ENCODE data around the gene OR2A14. TPM values are rescaled to one million over a fixed set of nuclear protein-coding genes. Genes with fewer than 3 reads are reported as not detected.

Gene OR2A14
- total and polyA plus RNA-seq, 10 of the 15 experiments (the other 5 are each of a cell fraction or from before 2014, with no cell fraction given) = not detected

DNA sequence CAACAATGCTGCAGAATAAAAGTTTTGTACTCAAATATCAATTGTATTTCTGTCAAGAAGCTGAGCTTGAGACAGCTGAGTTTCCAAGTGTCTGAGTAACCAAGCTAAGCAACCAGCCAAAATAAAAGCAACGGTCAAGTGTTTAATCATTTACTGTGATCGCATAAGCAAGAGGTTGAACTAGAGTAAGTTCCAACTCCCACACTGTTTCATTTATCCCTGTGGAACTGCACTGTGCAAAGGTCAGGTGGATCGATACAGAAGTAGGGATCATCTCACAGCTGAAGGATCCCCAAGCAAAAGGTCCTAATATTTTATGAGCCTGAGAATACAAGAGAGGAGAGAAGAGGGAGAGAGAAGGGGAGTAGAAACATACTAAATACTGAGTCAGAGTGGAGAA is 21.4 kb downstream of the OR2A14 start (continued):
- TF ChIP-seq IKZF1 (conservative IDR thresholded peaks at IDR 0.05) (no peak), STAT3 (IDR thresholded peaks at IDR 0.05; ENCODE audit: low read depth, low read length) (no peak), RAD51 (IDR thresholded peaks at IDR 0.05) (no peak), GABPA (IDR thresholded peaks at IDR 0.05; ENCODE audit: low read depth) (no peak)

DNA sequence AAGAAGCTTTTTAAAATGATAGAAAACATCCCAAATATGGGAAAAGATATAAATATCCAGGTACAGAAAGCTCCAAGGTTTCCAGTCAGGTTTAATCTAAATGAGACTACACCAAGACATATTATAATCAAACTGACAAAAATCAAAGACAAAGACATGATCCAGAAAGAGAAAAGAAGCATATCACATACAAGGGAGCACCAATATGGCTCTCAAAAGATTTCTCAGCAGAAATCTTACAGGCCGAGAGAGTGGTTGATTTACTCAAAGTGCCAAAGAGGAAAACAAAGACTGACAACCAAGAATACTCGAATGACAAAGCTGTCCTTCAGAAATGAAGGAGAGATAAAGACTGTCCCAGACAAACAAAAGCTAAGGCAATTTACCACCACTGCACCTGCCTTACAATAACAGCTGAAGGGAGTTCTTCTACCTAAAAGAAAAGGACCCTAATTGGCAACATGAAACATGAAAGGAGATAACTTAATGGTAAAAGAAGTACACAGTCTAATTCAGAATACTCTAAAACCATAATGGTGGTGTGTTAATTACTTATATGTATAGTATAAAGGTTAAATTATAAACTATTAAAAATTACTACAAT is 25.4 kb downstream of the OR2A14 start:
- Histone ChIP-seq H3K36me3 (ENCODE audit: control insufficient read depth in 2 of 2, insufficient read depth in 2 of 2, low read length in 1 of 2) (no peaks in the 10 kb centered on the region), H3K4me2 (ENCODE audit: control insufficient read depth, insufficient read depth) (no peak overlapping the region), H2AFZ (ENCODE audit: control insufficient read depth, low read depth, low read length) (no peak overlapping the region), H3K9ac (ENCODE audit: control insufficient read depth, insufficient read depth, low read length) (no peak overlapping the region), H3K9me3 (replicated peaks; ENCODE audit: control insufficient read depth, insufficient read depth, low read length) (peaks cover 4% of the 10 kb centered on the region), H3K4me3 (no peak overlapping the region), H3K27me3 (replicated peaks in 1 of 2; ENCODE audit: control insufficient read depth in 2 of 2, insufficient read depth in 2 of 2, low read length in 1 of 2) (no peaks in the 10 kb centered on the region), H3K79me2 (ENCODE audit: control insufficient read depth, insufficient read depth, low read length) (no peaks in the 10 kb centered on the region), H4K20me1 (ENCODE audit: control insufficient read depth, insufficient read depth) (no peaks in the 10 kb centered on the region), H3K4me1 (ENCODE audit: control insufficient read depth, insufficient read depth, low read length) (no peaks in the 10 kb centered on the region), H3K27ac (ENCODE audit: control insufficient read depth, insufficient read depth) (no peak overlapping the region)
- ATAC-seq = no peak
- CTCF ChIA-PET = interaction anchor here (0.6 kb wide), 1 partner anchor 1187 kb away, joined by 3 read pairs; no protein-coding TSS in a partner anchor
- DNase-seq (ENCODE audit: low read depth, low spot score) = no peak
- intact Hi-C loops (cut with micrococcal nuclease; ENCODE audit: unreplicated experiment) = no loop called here
- SMC1A ChIA-PET (ENCODE audit: uncharacterized antibody, unreplicated experiment) = no interaction called here
- RAD21 ChIA-PET (ENCODE audit: unreplicated experiment) = no interaction called here
- no TSS peak for BruUV-seq (replicated peaks)
- no peak for FAIRE-seq
- in situ Hi-C loops (cut with MboI) = no loop called here
- POLR2A ChIA-PET = no interaction called here
- WGBS (ENCODE audit: insufficient coverage, insufficient replicate concordance, low lambda C conversion rate, missing lambda C conversion rate) = 17% methylated on average over 2 of the region's 2 CpGs
- peak; percentile 76; the same call in 1 of the 2 replicates for TF ChIP-seq CBX5 (IDR thresholded peaks at IDR 0.05; ENCODE audit: low read depth)
- no peak for TF ChIP-seq NFIC (IDR thresholded peaks at IDR 0.05; ENCODE audit: low read depth, low read length)
- TF ChIP-seq RAD51 (IDR thresholded peaks at IDR 0.05) = no peak

GRCh38 chr7:144158861-144159260 is 35.9 kb downstream of the OR2A14 start:
- no TSS peak for BruUV-seq (replicated peaks)
- no peak overlapping the region for H3K27ac ChIP-seq (ENCODE audit: control insufficient read depth, insufficient read depth)
- H3K27me3 ChIP-seq (replicated peaks in 1 of 2; ENCODE audit: control insufficient read depth in 2 of 2, insufficient read depth in 2 of 2, low read length in 1 of 2) = no peaks in the 10 kb centered on the region
- ATAC-seq (no peak), FAIRE-seq (no peak), DNase-seq (ENCODE audit: low read depth, low spot score) (no peak)
- no peaks in the 10 kb centered on the region for H3K36me3 ChIP-seq (ENCODE audit: control insufficient read depth in 2 of 2, insufficient read depth in 2 of 2, low read length in 1 of 2)
- WGBS (ENCODE audit: insufficient coverage, insufficient replicate concordance, low lambda C conversion rate, missing lambda C conversion rate) = 60% methylated on average over 1 of the region's 1 CpG
- H3K9me3 ChIP-seq (replicated peaks; ENCODE audit: control insufficient read depth, insufficient read depth, low read length) = no peaks in the 10 kb centered on the region
- no peak overlapping the region for H3K4me3 ChIP-seq
- ChIA-PET RAD21 (ENCODE audit: unreplicated experiment) (no interaction called here), POLR2A (no interaction called here), CTCF (no interaction called here), SMC1A (ENCODE audit: uncharacterized antibody, unreplicated experiment) (no interaction called here)
- H4K20me1 ChIP-seq (ENCODE audit: control insufficient read depth, insufficient read depth) = no peaks in the 10 kb centered on the region
- intact Hi-C loops (cut with micrococcal nuclease; ENCODE audit: unreplicated experiment) = no loop called here
- H2AFZ ChIP-seq (ENCODE audit: control insufficient read depth, low read depth, low read length) = no peak overlapping the region
- no peaks in the 10 kb centered on the region for H3K79me2 ChIP-seq (ENCODE audit: control insufficient read depth, insufficient read depth, low read length)
- in situ Hi-C loops (cut with MboI) = no loop called here
- no peaks in the 10 kb centered on the region for H3K4me1 ChIP-seq (ENCODE audit: control insufficient read depth, insufficient read depth, low read length)
- H3K4me2 ChIP-seq (ENCODE audit: control insufficient read depth, insufficient read depth) = no peak overlapping the region
- no peak overlapping the region for H3K9ac ChIP-seq (ENCODE audit: control insufficient read depth, insufficient read depth, low read length)
- TF ChIP-seq SP1 (IDR thresholded peaks at IDR 0.05; ENCODE audit: low read depth, low read length) = no peak
- TF ChIP-seq ZBTB40 (IDR thresholded peaks at IDR 0.05; ENCODE audit: borderline replicate concordance) = no peak
- TF ChIP-seq, protein P1, sequence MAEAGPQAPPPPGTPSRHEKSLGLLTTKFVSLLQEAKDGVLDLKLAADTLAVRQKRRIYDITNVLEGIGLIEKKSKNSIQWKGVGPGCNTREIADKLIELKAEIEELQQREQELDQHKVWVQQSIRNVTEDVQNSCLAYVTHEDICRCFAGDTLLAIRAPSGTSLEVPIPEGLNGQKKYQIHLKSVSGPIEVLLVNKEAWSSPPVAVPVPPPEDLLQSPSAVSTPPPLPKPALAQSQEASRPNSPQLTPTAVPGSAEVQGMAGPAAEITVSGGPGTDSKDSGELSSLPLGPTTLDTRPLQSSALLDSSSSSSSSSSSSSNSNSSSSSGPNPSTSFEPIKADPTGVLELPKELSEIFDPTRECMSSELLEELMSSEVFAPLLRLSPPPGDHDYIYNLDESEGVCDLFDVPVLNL (IDR thresholded peaks at IDR 0.05; ENCODE audit: low read depth, low read length) = no peak
- no peak for TF ChIP-seq BCL11A (IDR thresholded peaks at IDR 0.05; ENCODE audit: low read depth, low read length)
- TF ChIP-seq EED (IDR thresholded peaks at IDR 0.05; ENCODE audit: low read depth) = no peak

Data from GM12878 (cell line).